ENCODE measurements around the gene TXNL4B. TPM values are rescaled to one million over a fixed set of nuclear protein-coding genes. Genes with fewer than 3 reads are reported as not detected.
A peak's percentile ranks its signal among the peaks of the same experiment; 100 is the strongest.

Gene TXNL4B
- polyA plus RNA-seq, 3 donors = 6.4 to 10.9 (median 7.0) TPM

DNA sequence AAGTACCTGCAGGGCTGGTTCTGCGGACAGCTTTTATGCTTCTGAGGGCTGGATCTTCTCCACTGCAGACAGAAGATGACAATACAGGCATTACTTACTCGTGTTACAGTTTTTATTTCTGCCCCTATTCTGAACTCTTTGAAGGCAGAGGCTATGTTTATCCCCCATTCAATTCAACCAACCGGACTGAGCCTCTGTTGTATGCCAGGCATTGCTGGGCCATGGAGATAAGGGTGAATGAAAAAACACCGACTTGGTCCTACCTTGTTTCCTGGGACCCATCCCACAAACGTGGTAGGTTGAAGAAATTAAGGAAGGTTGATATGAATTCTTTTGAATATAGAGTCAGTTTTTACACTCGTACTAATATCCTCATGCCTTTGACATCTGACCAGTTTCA lies 49.1 kb downstream of the TXNL4B start:
- TF ChIP-seq CTCF (IDR thresholded peaks at IDR 0.05) = no peak
- Mint-ChIP-seq H3K36me3 (peaks cover 10 to 13% of the 10 kb centered on the region in 2 donors), H3K9me3 (peaks cover 5 to 18% (median 12%) of the 10 kb centered on the region in 7 donors)

DNA sequence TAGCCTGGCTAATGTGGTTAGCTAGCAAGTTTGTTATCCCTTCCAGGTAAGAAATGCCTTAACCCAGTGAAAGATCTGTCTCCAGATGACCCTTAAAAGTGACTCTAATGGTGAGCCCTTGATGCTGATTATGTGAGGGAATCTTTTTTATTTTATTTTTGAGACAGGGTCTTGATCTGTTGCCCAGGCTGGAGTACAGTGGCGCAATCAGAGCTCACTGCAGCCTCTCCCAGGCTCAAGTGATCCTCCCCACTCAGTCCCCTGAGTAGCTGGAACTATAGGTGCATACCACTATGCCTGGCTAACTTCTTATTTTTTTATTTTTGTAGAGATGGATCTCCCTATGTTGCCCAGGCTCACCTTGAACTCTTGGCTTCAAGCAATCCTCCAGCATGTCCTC lies 49.9 kb downstream of the TXNL4B start:
- peaks cover 0 to 3% (median 2%) of the 10 kb centered on the region in 3 donors for H3K27me3 Mint-ChIP-seq (ENCODE audit: low read depth in 3 of 3)
- 100% methylated on average over 1 of the region's 1 CpG for WGBS (ENCODE audit: insufficient coverage)

More for the DNA sequence above, 49.1 kb downstream of the TXNL4B start:
- H3K4me1 Mint-ChIP-seq = peaks cover 10% of the 10 kb centered on the region
- intact Hi-C loops (cut with micrococcal nuclease) = no loop called here
- H3K4me3 Mint-ChIP-seq = no peak overlapping the region
- H3K79me2 ChIP-seq (ENCODE audit: insufficient read depth, low read length) = no peaks in the 10 kb centered on the region
- no peaks in the 10 kb centered on the region for H3K36me3 ChIP-seq (replicated peaks in 1 of 2; ENCODE audit: control insufficient read depth in 1 of 2, insufficient read depth in 2 of 2, low read length in 2 of 2)
- no peak overlapping the region for H2AFZ ChIP-seq (ENCODE audit: insufficient read depth, low read depth, low read length, poor library complexity, severe bottlenecking)
- peaks cover 9 to 10% of the 10 kb centered on the region in 2 donors for H3K9me3 ChIP-seq (replicated peaks in 1 of 2; ENCODE audit: control insufficient read depth in 1 of 2, insufficient read depth in 1 of 2, low read length in 2 of 2)
- no peak overlapping the region for H3K9ac ChIP-seq (ENCODE audit: insufficient read depth, low read length, poor library complexity, severe bottlenecking)
- no peak overlapping the region for H3K27ac ChIP-seq (ENCODE audit: low read depth in 1 of 2, low read length in 2 of 2)
- no peaks in the 10 kb centered on the region for H4K20me1 ChIP-seq (ENCODE audit: insufficient read depth, low read length)
- no peaks in the 10 kb centered on the region for H3K4me1 ChIP-seq (ENCODE audit: control insufficient read depth in 1 of 2, insufficient read depth in 2 of 2, low read length in 2 of 2)
- no peak overlapping the region for H3K4me3 ChIP-seq (replicated peaks in 1 of 3; ENCODE audit: low read depth in 2 of 3, low read length in 3 of 3)
- H3K4me2 ChIP-seq (replicated peaks; ENCODE audit: extremely low read depth, low read length, poor library complexity, severe bottlenecking) = no peak overlapping the region
- H3K27ac Mint-ChIP-seq = no peak overlapping the region
- DNase-seq = no peak
- no CpG with 5 or more reads among the region's 6 CpGs for WGBS (ENCODE audit: insufficient coverage)
- H3K27me3 Mint-ChIP-seq (ENCODE audit: low read depth in 3 of 3) = peaks cover 0 to 3% (median 2%) of the 10 kb centered on the region in 3 donors
- no peaks in the 10 kb centered on the region for H3K27me3 ChIP-seq (ENCODE audit: control insufficient read depth in 2 of 2, insufficient read depth in 2 of 2, low read length in 2 of 2)

More for the DNA sequence above, 49.9 kb downstream of the TXNL4B start:
- peaks cover 1 to 4% of the 10 kb centered on the region in 2 donors for H3K9me3 ChIP-seq (replicated peaks in 1 of 2; ENCODE audit: control insufficient read depth in 1 of 2, insufficient read depth in 1 of 2, low read length in 2 of 2)
- H3K4me3 Mint-ChIP-seq = no peak overlapping the region
- peaks cover 10% of the 10 kb centered on the region for H3K4me1 Mint-ChIP-seq
- H3K27ac Mint-ChIP-seq = peak overlapping the region in 1 of 7 donors; percentile 8
- H3K79me2 ChIP-seq (ENCODE audit: insufficient read depth, low read length) = no peaks in the 10 kb centered on the region
- no peak overlapping the region for H3K4me2 ChIP-seq (replicated peaks; ENCODE audit: extremely low read depth, low read length, poor library complexity, severe bottlenecking)
- H3K9me3 Mint-ChIP-seq = peaks cover 0 to 10% (median 4%) of the 10 kb centered on the region in 7 donors
- H3K27ac ChIP-seq (ENCODE audit: low read depth in 1 of 2, low read length in 2 of 2) = no peak overlapping the region
- H4K20me1 ChIP-seq (ENCODE audit: insufficient read depth, low read length) = no peaks in the 10 kb centered on the region
- intact Hi-C loops (cut with micrococcal nuclease) = no loop called here
- H3K9ac ChIP-seq (ENCODE audit: insufficient read depth, low read length, poor library complexity, severe bottlenecking) = no peak overlapping the region
- no peaks in the 10 kb centered on the region for H3K4me1 ChIP-seq (ENCODE audit: control insufficient read depth in 1 of 2, insufficient read depth in 2 of 2, low read length in 2 of 2)
- no peaks in the 10 kb centered on the region for H3K36me3 ChIP-seq (replicated peaks in 1 of 2; ENCODE audit: control insufficient read depth in 1 of 2, insufficient read depth in 2 of 2, low read length in 2 of 2)
- no peaks in the 10 kb centered on the region for H3K27me3 ChIP-seq (ENCODE audit: control insufficient read depth in 2 of 2, insufficient read depth in 2 of 2, low read length in 2 of 2)
- no peak for DNase-seq
- peaks cover 8 to 12% of the 10 kb centered on the region in 2 donors for H3K36me3 Mint-ChIP-seq
- H2AFZ ChIP-seq (ENCODE audit: insufficient read depth, low read depth, low read length, poor library complexity, severe bottlenecking) = no peak overlapping the region
- no peak overlapping the region for H3K4me3 ChIP-seq (replicated peaks in 1 of 3; ENCODE audit: low read depth in 2 of 3, low read length in 3 of 3)
- TF ChIP-seq CTCF (IDR thresholded peaks at IDR 0.05) = no peak

All from CD14-positive monocyte (primary cell).